Stomach (tissue), 9 donors: ENCODE results near the gene CD38. TPM values are rescaled to one million over a fixed set of nuclear protein-coding genes. Genes with fewer than 3 reads are reported as not detected.
A peak's percentile ranks its signal among the peaks of the same experiment; 100 is the strongest.

Experiments used
- DNase-seq, 2 donors: peaks; one replicate each; pipeline versions ENCODE4 v3.0.0 to v3.0.0-alpha.2; 2013 to 2019
- H3K27ac ChIP-seq, 5 donors: fragments of 200-600 bp in 4 of 5; sonication (generic) in 4 of 5; one replicate each; pipeline ENCODE4 v1.5.1; 2013 to 2019; ENCODE audit warnings: mild to moderate bottlenecking in 1 of 5, moderate library complexity in 1 of 5
- H3K27me3 ChIP-seq, 3 donors: fragments of 200-600 bp; sonication (generic); one replicate each; pipeline ENCODE4 v1.5.1; 2017 to 2019; ENCODE audit warnings: mixed run types in 1 of 3
- H3K36me3 ChIP-seq, 4 donors: fragments of 200-600 bp; sonication (generic); 1 replicate in 3 of 4; 2 replicates in 1 of 4; pipeline ENCODE4 v1.5.1; 2016 to 2019
- H3K4me1 ChIP-seq, 4 donors: fragments of 200-600 bp; sonication (generic); one replicate each; pipeline ENCODE4 v1.5.1; 2016 to 2019
- H3K4me3 ChIP-seq, 4 donors: fragments of 200-600 bp; sonication (generic) in 3 of 4; one replicate each; pipeline ENCODE4 v1.5.1; 2016 to 2019; ENCODE audit warnings: mild to moderate bottlenecking in 1 of 4
- H3K9me3 ChIP-seq, 4 donors: fragments of 200-600 bp; sonication (generic); one replicate each; pipeline ENCODE4 v1.5.1; 2016 to 2019
- EP300 ChIP-seq: sonication (generic); formaldehyde crosslinking; IDR thresholded peaks from one replicate; pipeline ENCODE4 v1.6.1; 2017; ENCODE audit warnings: antibody characterized with exemption
- POLR2A ChIP-seq, 4 donors: fragments of 450-650 bp; IDR thresholded peaks; one replicate each; pipeline ENCODE4 v1.6.1; 2016; ENCODE audit warnings: antibody characterized with exemption in 4 of 4, control low read depth in 2 of 4, mild to moderate bottlenecking in 1 of 4, moderate library complexity in 1 of 4
- POLR2AphosphoS5 ChIP-seq, 3 donors: sonication (generic); formaldehyde crosslinking; IDR thresholded peaks; one replicate each; pipeline ENCODE4 v1.6.1; 2016; ENCODE audit warnings: antibody characterized with exemption in 3 of 3
- WGBS, 5 donors: extraction: QIAGEN DNeasy Blood & Tissue Kit in 3 of 5; methylation state at CpG; one replicate each; pipeline versions ENCODE4 v1.1.5 to v1.1.7; 2013 to 2018; 5-methylcytosine and 5-hydroxymethylcytosine counted together
- intact Hi-C: fragments of 100-400 bp; cut with DNase I; formaldehyde crosslinking; loops from one replicate; pipeline ENCODE4 v1.15.1; 2023; ENCODE audit warnings: low total_unique reads
- polyA plus RNA-seq, 3 donors: library from polyadenylated mRNA; stranded (reverse); fragments of 200-250 nt; gene quantifications; one replicate each; pipeline ENCODE4 v1.2.3, GENCODE V29; 2013
- total RNA-seq, 5 donors: library from RNA; depleted of rRNA; stranded (reverse); fragments of >200 nt; gene quantifications; one replicate each; pipeline versions ENCODE4 v1.1.0 to v1.2.3, GENCODE V29; 2014 to 2016
- TF ChIP-seq, protein P1 (sequence below), 7 experiments: fragments of 450-650 bp in 4 of 7; fragments of 200-600 bp in 3 of 7; sonication (generic) in 3 of 7; IDR thresholded peaks; one replicate each; pipeline ENCODE4 v1.5.1; 2016 to 2019; ENCODE audit warnings: antibody characterized with exemption in 7 of 7, control low read depth in 2 of 7, mild to moderate bottlenecking in 1 of 7
- donor health status: healthy with polysubstance abuse.
- donor health status: Bipolar disorder and iron deficiency.
- donor health status: healthy.

CD38 gene
- total and polyA plus RNA-seq, 8 donors, result 0.62 to 44.9 (median 2.2) TPM

- no peaks in the 10 kb centered on the region for H3K36me3 ChIP-seq
- peak overlapping the region; percentile 54 to 71 (median 61) for H3K4me3 ChIP-seq
- intact Hi-C loops, result no loop called here
- WGBS, 5 donors, result 1 to 2% (median 1%) methylated on average over 14 of the region's 14 CpGs
- DNase-seq, result peak in 1 of 2 donors; percentile 77
- H3K27me3 ChIP-seq, result peaks cover 0 to 13% (median 7%) of the 10 kb centered on the region in 3 donors
- peaks cover 17 to 22% (median 20%) of the 10 kb centered on the region in 4 donors for H3K4me1 ChIP-seq
- TF ChIP-seq EP300, result no peak
- TF ChIP-seq, protein P1, sequence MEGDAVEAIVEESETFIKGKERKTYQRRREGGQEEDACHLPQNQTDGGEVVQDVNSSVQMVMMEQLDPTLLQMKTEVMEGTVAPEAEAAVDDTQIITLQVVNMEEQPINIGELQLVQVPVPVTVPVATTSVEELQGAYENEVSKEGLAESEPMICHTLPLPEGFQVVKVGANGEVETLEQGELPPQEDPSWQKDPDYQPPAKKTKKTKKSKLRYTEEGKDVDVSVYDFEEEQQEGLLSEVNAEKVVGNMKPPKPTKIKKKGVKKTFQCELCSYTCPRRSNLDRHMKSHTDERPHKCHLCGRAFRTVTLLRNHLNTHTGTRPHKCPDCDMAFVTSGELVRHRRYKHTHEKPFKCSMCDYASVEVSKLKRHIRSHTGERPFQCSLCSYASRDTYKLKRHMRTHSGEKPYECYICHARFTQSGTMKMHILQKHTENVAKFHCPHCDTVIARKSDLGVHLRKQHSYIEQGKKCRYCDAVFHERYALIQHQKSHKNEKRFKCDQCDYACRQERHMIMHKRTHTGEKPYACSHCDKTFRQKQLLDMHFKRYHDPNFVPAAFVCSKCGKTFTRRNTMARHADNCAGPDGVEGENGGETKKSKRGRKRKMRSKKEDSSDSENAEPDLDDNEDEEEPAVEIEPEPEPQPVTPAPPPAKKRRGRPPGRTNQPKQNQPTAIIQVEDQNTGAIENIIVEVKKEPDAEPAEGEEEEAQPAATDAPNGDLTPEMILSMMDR (IDR thresholded peaks at IDR 0.05), result peak in 1 of 7 experiments; percentile 20
- TF ChIP-seq POLR2A (IDR thresholded peaks at IDR 0.05), result no peak
- peak overlapping the region in 4 of 5 donors; percentile 13 to 69 (median 66) for H3K27ac ChIP-seq
- no peaks in the 10 kb centered on the region for H3K9me3 ChIP-seq
Observed at GRCh38 chr4:15779306-15779705, 1.2 kb downstream of the CD38 start.

GRCh38 chr4:15779809-15780208 is 1.7 kb downstream of the CD38 start:
- Histone ChIP-seq H3K4me3 (peak overlapping the region; percentile 54 to 71 (median 61)), H3K36me3 (no peaks in the 10 kb centered on the region), H3K9me3 (no peaks in the 10 kb centered on the region), H3K4me1 (peaks cover 17 to 22% (median 20%) of the 10 kb centered on the region in 4 donors), H3K27ac (peak overlapping the region in 1 of 5 donors; percentile 69), H3K27me3 (peaks cover 0 to 13% (median 7%) of the 10 kb centered on the region in 3 donors)
- TF ChIP-seq, protein P1 (IDR thresholded peaks at IDR 0.05), result no peak
- no peak for TF ChIP-seq EP300
- no peak for TF ChIP-seq POLR2AphosphoS5 (IDR thresholded peaks at IDR 0.05)
- TF ChIP-seq POLR2A (IDR thresholded peaks at IDR 0.05), result no peak
- WGBS, 5 donors, result 79 to 85% (median 81%) methylated on average over 1 of the region's 1 CpG
- no peak for DNase-seq
- intact Hi-C loops, result no loop called here

- no peaks in the 10 kb centered on the region for H3K36me3 ChIP-seq
- intact Hi-C loops, result no loop called here
- DNase-seq, result no peak
- peaks cover 0 to 13% (median 7%) of the 10 kb centered on the region in 3 donors for H3K27me3 ChIP-seq
- no peak for TF ChIP-seq EP300
- TF ChIP-seq POLR2A (IDR thresholded peaks at IDR 0.05), result no peak
- TF ChIP-seq POLR2AphosphoS5 (IDR thresholded peaks at IDR 0.05), result no peak
- TF ChIP-seq, protein P1 (IDR thresholded peaks at IDR 0.05), result no peak
- H3K9me3 ChIP-seq, result peaks cover 0 to 2% (median 1%) of the 10 kb centered on the region in 4 donors
- 74 to 79% (median 75%) methylated on average over 6 of the region's 6 CpGs for WGBS, 5 donors
- peaks cover 17 to 22% (median 20%) of the 10 kb centered on the region in 4 donors for H3K4me1 ChIP-seq
- H3K4me3 ChIP-seq, result no peak overlapping the region
- no peak overlapping the region for H3K27ac ChIP-seq
Observed at GRCh38 chr4:15781427-15782095, 3.4 kb downstream of the CD38 start.

DNA sequence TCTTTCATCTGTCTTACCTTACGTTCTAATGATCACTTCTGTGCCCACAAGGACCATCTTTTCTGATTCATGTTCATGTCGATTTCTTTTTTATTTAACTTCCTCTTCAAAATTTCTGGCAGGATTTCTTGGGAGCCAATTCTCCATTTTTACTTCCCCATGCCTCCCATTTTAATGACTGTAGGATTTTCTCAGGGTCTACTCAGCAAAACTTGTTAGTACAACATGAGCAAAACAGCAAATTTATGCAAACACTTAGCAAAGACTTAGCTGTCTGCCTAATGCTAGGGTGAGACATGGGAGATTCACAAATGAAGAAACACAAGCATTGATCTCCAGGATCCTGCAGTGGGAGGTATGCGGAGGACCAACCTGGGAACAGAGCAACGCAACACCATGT is 5.5 kb downstream of the CD38 start:
- no peak for TF ChIP-seq EP300
- TF ChIP-seq POLR2AphosphoS5 (IDR thresholded peaks at IDR 0.05), result no peak
- TF ChIP-seq POLR2A (IDR thresholded peaks at IDR 0.05), result no peak
- TF ChIP-seq, protein P1 (IDR thresholded peaks at IDR 0.05), result no peak
- peaks cover 0 to 5% (median 2%) of the 10 kb centered on the region in 4 donors for H3K9me3 ChIP-seq
- WGBS, 5 donors, result 77 to 89% (median 84%) methylated on average over 4 of the region's 4 CpGs
- H3K27ac ChIP-seq, result no peak overlapping the region
- no peak overlapping the region for H3K4me3 ChIP-seq
- no peak for DNase-seq
- H3K27me3 ChIP-seq, result peaks cover 0 to 10% (median 3%) of the 10 kb centered on the region in 3 donors
- H3K4me1 ChIP-seq, result peaks cover 11 to 15% (median 13%) of the 10 kb centered on the region in 4 donors
- intact Hi-C loops, result no loop called here
- H3K36me3 ChIP-seq, result no peaks in the 10 kb centered on the region
